Pulmonary artery endothelial cell (primary cell): ENCODE results near the gene NEURL4. TPM values are rescaled to one million over a fixed set of nuclear protein-coding genes. Genes with fewer than 3 reads are reported as not detected.
"Not testable (repeated sequence)": the region's sequence is repeated elsewhere in the genome, so short reads cannot be mapped to it uniquely, and the experiment has no call there.

Source experiments
- DNase-seq: peaks from one replicate; pipeline ENCODE4 v3.0.0-alpha.2; 2011; ENCODE audit warnings: low read depth, low spot score
- total RNA-seq: library from RNA; depleted of rRNA; stranded (reverse); fragments of >200 nt; gene quantifications from 2 replicates; pipeline ENCODE4 v1.2.3, GENCODE V29; 2014

The NEURL4 gene
- total RNA-seq, 1 donor from 2014 or later: 14.4 TPM

DNA sequence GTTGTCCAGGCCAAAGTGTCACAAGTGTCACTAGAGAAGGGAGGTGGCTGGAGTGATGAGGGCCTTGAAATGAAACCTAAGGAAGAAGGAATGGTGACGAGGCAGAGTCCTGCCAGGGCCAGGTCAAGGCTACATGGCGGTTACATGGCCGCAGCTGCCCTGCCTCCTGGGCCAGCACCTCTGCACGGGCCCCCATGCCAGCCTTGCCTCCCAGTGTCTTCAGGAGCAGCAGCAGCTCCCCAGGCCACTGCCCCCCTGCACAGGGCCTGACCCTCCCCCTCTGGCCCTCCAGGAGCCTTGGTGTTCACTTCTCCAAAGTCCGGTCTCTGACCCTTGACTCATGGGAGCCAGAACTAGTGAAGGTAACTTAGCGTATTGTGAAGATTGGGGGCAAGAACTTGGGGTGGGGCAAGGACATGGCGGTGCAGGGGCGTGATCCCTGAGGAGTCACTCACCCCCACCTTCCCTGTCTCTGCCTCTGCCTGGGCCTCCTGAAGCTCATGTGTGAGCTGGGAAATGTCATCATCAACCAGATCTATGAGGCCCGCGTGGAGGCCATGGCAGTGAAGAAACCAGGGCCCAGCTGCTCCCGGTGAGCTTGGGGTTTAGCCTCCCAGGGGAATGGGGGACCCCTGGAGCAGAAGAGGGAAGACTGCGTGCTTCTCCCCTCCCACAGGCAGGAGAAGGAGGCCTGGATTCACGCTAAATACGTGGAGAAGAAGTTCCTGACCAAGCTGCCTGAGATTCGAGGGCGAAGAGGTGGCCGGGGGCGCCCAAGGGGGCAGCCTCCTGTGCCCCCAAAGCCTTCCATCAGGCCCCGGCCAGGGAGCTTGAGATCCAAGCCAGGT, 18.7 kb upstream of the NEURL4 start:
- DNase-seq: no peak

DNA sequence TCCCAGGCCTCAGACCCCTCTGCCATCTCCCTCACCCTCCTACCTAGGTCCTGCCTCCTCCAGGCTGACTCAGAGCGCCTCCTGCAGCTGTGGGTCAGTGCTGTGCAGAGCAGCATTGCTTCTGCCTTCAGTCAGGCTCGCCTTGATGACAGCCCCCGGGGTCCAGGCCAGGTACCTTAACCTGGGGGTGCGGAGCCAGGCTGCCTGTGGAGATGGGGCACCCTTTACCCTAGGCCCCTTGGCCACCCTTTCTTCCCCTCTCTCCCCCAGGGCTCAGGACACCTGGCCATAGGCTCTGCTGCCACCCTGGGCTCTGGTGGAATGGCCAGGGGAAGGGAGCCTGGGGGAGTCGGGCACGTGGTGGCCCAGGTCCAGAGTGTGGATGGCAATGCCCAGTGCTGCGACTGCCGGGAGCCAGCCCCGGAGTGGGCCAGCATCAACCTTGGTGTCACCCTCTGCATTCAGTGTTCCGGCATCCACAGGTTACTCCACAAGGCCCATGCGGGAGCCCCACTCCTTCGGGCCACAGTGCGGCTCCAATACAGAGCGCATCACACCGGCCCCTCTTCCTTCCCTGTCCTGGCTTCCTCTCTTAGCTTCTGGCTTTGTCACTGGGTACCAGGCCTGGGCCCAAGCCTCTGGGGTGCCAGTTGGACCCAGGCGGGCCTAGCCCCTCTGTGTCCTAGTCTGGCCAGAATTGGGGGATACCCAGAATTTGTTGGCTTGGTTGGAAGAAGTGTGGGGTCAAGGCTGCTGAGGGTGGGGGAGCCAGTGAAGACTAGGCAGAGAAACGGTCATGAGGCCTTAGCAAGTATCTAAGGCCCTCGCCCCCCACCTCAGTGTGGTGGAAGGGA, 17.9 kb upstream of the NEURL4 start:
- DNase-seq: no peak

DNA sequence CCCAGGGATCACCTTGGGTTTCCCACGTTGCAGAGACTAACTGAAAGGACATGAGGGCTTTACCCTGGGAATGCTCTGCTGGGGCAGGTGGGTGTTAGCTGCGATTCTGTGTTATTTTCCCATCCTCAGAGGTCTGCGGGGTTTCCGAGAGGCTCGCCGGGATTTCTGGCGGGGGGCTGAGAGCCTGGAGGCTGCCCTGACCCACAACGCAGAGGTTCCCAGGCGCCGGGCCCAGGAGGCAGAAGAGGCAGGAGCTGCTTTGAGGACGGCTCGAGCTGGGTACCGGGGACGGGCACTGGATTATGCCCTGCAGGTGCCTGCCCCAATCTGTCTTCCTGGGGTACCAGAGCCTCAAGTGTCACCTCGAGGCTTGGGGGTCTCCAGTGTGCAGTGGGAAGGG, 14.1 kb upstream of the NEURL4 start:
- no peak for DNase-seq

DNA sequence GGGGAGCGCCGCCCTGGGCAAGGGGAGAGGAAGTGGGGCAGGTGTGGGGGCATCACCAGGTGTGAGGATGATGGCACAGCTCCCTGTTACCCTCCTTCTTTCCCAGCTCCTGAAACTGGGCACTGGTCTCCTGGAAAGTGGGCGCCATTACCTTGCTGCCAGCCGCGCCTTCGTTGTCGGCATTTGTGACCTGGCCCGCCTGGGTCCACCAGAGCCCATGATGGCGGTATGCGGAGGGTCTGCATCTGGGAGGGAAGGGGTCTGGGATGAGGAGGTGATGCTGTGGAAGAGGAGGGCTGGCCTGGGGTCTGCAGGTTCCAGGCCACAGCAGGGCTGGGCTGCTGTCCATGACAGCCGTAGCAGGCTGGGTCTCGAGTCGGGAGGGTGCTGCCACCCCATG, 12.7 kb upstream of the NEURL4 start:
- no peak for DNase-seq

DNA sequence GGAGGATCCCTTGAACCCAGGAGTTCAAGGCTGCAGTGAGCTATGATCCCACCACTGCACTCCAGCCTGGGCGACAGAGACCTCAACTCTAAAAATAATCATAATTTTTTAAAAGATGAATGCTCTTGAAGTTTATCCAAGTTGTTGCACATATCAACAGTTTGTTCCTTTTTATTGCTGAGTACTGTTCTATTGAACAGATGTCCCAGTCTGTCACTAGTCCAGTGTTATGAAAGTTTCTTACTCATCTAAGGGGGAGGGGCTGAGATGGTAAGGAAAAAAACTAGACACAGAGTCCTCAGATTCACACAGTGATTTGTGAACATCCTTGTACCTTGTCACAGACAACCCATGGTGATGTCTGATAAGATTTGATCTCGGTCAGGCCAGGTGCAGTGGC, 11.0 kb upstream of the NEURL4 start:
- no peak for DNase-seq

DNA sequence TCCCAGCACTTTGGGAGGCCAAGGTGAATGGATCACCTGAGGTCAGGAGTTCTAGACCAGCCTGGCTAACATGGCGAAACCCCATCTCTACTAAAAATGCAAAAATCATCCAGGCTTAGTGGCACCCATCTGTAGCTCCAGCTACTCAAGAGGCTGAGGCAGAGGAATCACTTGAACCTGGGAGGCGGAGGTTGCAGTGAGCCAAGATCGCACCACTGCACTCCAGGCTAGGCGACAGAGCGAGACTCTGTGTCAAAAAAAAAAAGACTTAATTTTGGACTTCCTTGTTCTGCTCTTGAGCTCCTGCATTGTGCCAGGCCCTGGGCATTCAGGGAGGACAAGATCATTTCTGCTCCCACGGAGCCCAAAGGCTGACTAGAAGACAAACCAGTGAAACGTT, 8.5 kb upstream of the NEURL4 start:
- not testable (repeated sequence) for DNase-seq

DNA sequence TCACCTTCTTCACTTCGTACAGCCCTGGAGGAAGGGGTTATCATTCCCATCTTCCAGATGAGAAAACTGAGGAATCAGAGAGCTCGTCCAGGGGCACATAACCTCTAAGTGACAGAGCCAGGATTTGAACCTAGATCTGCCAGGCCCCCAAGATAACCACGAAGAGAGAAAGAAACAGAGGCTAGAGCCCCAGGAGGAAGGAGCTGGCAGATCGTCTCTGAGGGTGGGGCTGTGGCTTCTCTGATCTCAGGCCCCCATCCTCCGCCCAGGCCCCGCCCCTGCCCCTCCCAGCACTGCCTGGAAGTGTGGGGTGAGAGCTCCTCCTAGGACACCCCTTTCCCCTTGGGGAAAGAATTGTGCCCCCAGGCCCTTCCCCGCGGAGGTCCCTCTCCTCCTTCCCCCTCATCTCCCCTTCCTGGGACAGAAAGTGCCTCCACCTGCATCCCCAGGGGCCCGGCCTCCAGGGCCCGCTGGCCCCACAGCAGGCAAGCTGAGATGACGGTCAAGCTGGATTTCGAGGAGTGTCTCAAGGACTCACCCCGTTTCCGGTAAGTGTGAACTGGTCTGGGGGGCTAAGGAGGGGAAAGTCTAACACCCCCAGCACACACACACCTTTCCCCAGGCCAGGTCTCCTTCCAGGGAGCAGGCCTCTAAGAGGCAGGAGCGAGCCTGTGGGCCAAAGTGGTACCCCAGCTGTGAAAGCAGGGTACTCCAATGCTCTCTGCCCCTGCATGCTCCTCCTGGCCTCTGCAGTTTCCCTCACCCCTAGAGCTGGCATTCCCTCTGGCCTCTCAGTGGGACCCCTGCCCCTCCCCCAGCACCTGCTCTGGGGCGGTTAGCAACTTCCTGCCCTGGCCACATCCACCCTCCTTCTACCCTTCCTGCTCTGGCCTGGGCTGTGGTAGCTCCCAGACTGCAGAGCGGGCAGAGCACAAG, 7.4 kb upstream of the NEURL4 start, which contains the start of gene ACAP1:
Gene ACAP1, plus strand, starts transcription at position 290 of the 936 bp plus-strand sequence. Its CDS starts 206 bp downstream, at position 496.
- DNase-seq: no peak

DNA sequence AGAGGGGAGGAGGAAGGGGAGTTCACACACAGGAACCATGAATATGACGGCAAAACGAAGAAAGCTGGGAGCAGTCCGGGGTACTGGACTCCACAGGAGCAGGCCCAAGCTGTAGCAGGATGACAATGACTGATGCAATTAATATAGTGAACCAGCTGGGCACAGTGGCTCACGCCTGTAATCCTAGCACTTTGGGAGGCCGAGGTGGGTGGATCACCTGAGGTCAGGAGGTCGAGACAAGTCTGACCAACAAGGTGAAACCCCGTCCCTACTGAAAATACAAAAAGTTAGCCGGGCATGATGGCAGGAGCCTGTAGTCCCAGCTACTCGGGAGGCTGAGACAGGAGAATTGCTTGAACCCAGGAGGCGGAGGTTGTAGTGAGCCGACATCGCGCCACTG, 6.6 kb upstream of the NEURL4 start:
- DNase-seq: not testable (repeated sequence)

DNA sequence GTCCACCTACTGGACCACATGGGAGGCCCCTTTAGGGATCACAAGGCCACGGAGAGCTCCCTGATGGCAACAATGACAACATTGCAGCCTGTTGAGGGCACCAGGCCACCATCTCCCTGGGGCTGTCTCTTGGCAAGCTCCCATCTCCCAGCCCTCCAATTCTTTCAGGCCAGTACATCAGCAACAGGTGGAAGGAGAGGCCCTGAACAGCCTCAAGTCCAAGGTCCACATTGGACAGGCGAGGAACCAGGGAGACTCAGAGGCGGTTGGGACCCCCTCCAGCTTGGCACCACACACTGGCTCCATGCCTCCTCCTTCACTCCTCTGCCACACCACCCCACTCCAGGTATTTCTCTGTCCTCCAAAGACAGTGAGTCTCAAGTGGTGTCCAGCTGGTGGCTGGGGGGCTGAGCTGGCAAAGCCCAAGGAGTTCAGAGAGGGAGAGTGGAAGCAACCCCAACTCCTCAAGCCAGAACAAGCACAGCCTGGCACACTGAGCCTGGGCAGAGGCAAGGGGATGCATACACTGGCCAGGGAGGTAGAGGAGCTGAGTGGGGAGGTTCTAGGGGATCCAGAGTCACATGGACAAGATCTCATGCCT, 5.9 kb upstream of the NEURL4 start:
- no peak for DNase-seq

DNA sequence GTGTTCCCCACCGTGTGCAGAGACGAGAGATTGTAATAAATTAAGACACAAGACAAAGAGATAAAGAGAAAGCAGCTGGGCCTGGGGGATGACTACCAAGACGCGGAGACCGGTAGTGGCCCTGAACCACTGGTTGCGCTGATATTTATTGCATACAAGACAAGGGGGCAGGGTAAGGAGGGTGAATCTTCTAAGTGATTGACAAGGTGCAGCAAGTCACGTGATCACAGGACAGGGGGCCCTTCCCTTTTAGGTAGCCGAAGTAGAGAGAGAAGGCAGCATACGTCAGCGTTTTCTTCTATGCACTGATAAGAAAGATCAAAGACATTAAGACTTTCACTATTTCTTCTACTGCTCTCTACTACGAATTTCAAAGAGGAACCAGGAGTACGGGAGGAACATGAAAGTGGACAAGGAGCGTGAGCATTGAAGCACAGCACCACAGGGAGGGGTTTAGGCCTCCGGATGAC, 3.5 kb upstream of the NEURL4 start:
- DNase-seq: not testable (repeated sequence)

DNA sequence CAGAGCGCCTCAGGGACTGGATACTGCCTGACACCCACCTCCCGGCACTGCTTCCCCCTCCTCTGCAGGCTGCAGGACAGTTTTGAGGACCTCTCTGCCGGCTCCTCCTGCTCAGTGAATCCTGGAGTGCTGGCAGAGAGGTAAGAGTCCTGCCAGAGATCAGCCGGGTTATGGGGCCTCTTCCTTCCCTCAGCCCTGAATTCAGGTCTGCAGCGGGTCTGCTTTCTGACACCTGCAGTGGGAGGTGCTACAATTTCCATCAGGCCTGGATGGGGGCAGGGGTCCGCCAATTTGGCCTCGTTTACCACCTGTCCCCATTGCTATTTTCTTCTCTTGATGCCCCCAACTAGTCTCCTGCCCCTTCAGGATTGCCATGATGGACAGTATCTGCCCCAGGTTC, 3.0 kb upstream of the NEURL4 start:
- no peak for DNase-seq

DNA sequence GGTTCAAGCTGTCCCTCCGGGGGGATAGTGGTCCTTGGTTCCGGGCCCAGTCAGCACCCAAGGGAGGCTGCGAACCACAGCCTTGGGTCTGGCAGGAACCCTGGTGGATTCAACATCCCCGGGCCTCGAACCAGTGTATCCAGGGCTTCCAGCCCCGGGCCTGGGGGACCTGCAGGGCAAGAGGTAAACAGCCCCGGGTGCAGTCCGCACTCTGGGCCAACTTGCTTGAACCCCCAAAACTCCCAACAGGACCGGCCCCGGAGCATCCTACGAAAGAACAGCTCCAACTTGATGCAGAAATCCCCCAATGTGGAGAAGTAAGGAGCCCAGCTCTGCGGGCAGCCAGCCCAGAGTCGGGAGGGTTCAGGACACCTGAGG, 1.5 kb upstream of the NEURL4 start:
- no peak for DNase-seq

DNA sequence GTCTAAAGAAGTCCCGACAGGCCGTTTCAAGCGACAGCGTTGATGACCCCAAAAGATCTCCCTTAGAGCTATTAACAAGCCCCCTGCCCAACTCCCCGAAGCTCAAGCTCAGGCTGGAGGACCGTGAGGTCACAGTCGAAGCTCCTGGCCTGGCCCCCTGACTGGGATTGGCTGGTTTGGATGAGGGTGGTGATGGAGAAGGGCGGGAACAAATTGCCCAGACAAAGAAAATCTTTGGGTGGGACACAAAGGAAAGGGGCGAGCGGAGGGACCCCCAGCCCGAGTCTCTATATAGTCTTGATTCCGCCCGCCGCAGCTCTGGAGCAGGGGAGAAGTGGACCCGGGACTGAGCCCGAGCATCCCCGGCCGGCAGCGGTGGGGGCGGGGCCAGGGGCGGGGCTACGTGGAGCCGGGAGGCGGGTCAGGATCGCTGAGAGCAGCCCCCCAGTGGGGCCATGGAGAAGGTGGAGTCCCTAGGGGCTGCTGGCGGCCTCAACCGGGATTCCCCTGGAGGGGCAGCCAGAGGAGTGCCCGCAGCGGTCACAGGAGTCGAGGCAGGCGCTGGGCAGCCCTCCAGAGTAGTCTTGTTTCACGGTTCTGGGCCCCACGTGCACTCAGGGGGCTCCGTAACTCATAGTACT, 982 bp upstream of the NEURL4 start:
- peak; percentile 40 for DNase-seq

DNA sequence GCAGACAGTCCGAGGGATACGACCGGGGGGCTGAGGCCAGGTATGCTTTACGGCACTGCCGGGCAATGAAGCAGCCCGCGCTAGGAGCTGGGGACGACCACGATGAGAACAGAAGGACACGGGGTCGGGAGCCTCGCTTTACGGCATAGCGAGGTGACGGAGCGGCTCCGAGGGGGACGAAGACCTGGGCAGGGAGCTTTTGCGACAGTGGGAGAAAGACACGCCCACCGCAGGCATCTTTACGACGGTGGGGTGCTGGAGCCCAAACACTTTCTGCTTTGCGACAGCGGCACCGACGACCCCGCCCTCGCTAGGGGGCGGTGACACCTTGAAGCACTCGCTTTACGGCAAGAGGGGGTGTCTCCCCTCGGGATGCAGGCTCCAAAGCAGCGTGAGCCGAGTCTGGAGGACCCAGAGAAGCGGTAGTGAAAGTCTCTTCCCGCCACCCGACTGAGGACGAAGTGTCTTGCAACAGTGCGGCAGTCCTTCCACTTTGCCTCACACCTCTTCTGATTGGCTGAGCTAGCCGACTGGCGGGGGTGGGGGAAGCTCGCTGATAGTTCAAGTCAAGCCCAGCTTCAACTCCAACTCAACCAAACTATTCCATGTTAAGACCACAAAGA, 350 bp upstream of the NEURL4 start:
- peak; percentile 96 for DNase-seq

DNA sequence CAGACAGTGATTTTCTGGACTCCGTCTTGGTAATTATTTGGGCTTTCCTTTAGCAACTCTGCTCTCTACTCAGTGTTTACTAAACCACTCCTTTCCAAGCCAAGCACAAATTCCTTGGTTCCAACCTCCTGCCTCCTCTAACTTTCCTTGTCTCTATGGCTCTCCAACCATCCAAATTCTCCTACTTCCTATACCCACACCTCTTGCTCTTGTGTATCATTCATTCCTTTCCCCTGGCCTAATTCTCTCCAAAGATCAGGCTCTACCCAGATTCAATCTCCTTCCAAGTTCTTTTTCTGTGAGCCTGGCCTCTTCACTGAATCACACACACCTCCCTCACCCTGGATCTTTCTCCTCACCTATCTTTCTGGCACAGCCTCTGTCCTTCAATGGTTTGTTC, 1.1 kb downstream of the NEURL4 start:
- DNase-seq: no peak

DNA sequence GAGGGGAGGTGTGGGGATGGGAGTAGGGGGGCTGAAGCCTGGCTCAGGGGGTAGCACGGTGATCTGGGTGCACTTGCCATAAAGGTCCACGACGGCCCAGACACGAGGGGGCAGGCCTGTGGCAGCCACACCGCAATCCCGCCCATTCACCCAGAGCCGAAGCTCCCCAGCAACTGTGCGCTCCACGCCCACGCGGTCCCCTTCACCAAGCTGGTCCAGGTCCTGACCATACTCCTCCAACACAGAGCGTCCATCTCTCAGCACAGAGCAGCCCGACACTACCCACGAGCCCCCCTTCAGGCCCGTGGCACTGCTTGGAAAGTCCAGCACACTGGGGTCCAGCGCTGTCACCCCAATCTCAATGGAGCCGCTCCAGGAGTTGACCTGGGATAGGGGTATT, 1.6 kb downstream of the NEURL4 start:
- no peak for DNase-seq

DNA sequence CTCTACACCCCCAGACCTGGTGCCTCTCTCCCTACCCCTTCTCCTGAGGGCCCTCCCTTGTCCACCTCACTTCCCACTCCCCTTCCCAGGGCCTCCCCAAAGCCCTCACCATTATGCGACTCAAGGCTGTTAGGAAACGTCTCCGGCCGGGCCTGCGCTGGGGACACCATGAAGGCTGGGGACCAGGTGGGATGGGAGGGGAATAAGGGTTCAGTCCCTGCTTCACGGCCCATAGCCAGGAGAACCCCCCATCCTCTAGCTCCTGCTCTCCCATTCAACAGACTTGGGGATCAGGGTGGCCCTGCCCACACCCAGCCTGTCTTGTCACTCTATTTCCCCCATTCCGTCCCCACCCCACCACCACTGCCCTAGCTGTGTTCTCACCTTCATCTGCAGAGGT, 2.1 kb downstream of the NEURL4 start:
- DNase-seq: no peak

DNA sequence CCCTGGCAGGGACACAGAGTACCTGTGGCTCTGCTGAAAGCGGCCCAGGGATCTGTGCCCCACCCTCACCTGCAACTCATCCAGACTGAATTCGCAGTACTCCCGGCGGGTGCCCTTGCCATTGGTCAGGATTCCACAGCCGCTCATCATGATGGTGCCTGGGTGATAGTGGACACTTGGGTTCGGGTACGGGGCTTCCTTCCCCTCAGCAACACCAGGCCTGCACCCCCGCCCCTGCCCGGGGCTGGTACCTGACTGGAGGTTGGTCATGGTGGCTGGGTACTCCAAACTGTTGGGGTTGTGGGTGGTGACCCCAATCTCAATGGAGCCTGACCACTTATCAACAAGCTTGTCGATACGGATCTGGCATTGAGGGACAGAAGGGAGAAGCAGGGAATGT, 2.9 kb downstream of the NEURL4 start:
- DNase-seq: no peak

DNA sequence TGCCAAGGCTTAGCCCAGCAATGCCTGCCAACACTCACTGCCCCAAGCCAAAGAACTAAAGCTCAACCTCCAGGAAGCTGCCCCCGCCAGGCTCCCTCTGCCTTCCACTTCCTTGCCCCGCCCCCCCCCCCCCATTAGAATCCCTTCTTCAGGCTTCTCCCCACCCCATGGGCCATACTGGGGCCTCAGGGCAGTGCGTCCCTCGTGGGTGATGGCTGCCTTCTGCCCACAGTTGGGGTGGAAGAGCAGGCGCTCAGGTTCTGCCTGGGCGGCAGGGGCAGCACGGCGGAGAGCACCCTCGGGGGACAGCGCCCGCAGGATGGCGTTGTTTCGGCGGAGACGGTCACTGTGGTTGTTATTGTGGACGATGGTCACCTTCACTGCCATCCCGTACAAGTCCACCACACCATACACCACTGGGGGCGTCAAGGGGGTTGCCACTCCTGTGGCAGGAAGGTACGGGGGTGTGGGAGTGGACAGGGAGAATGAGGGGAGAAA, 4.1 kb downstream of the NEURL4 start:
- DNase-seq: no peak

DNA sequence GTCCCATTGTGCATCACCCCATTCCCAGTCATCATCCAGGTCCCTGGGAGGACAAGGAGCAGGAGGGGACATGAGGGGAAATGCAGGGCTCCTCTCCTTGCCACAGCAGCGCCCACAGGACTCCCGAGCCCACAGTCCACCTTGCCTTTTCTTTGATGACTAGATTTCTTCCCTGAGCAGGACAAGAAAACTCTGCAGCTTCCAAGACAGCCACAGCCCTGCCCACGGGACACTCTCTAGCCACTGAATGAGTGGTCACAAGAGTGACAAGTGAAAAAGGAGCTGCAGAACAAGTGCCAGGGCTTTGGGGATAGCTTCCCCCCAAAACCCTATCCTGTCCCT, 4.7 kb downstream of the NEURL4 start:
- no peak for DNase-seq
